NCI-H2227 treated with DMSO at 0.1 percent for 48 hours (cell line): ENCODE results near the gene BIRC2.
"Not testable (repeated sequence)": the region's sequence is repeated elsewhere in the genome, so short reads cannot be mapped to it uniquely, and the experiment has no call there.

Experiments
- DNase-seq: peaks from one replicate; lab custom pipeline; 2025; lab: John Stamatoyannopoulos, UW

BIRC2 gene

GRCh38 chr11:102346748-102347461, at the start of gene BIRC2:
Gene BIRC2, plus strand, starts transcription at chr11:102347214. Its CDS starts 2,641 bp downstream, at chr11:102349855.
- peak; percentile 62 for DNase-seq

- not testable (repeated sequence) for DNase-seq
These were observed 46.2 kb upstream of the BIRC2 start for GRCh38 chr11:102300837-102301236.

GRCh38 chr11:102302241-102302640, 44.8 kb upstream of the BIRC2 start:
- DNase-seq: no peak

GRCh38 chr11:102304686-102305085, 42.3 kb upstream of the BIRC2 start:
- DNase-seq: no peak

- DNase-seq: no peak
These were observed 41.5 kb upstream of the BIRC2 start for GRCh38 chr11:102305352-102306047.

GRCh38 chr11:102306048-102306597, 40.9 kb upstream of the BIRC2 start:
- DNase-seq: no peak

- DNase-seq: no peak
These were observed 39.9 kb upstream of the BIRC2 start for GRCh38 chr11:102306817-102307726.

- DNase-seq: no peak
These were observed 39.3 kb upstream of the BIRC2 start for GRCh38 chr11:102307727-102308038.

- DNase-seq: no peak
These were observed 37.1 kb upstream of the BIRC2 start for GRCh38 chr11:102309621-102310541.

- DNase-seq: no peak
These were observed 34.3 kb upstream of the BIRC2 start for GRCh38 chr11:102312667-102313066.

- DNase-seq: no peak
These were observed 33.6 kb upstream of the BIRC2 start for GRCh38 chr11:102313238-102313940.

GRCh38 chr11:102314784-102315183, 32.2 kb upstream of the BIRC2 start:
- no peak for DNase-seq

GRCh38 chr11:102316346-102316904, 30.6 kb upstream of the BIRC2 start:
- no peak for DNase-seq

- DNase-seq: peak; percentile 58
These were observed 29.8 kb upstream of the BIRC2 start, which contains the start of gene BIRC3 for GRCh38 chr11:102317099-102317767. Gene BIRC3, plus strand, starts transcription at chr11:102317484. Its CDS starts 7,026 bp downstream, at chr11:102324510.

GRCh38 chr11:102317768-102318103, 29.3 kb upstream of the BIRC2 start:
- no peak for DNase-seq

GRCh38 chr11:102318469-102318868, 28.5 kb upstream of the BIRC2 start:
- no peak for DNase-seq

- no peak for DNase-seq
These were observed 27.5 kb upstream of the BIRC2 start for GRCh38 chr11:102319544-102319943.

- no peak for DNase-seq
These were observed 26.8 kb upstream of the BIRC2 start for GRCh38 chr11:102320188-102320587.

- no peak for DNase-seq
These were observed 26.3 kb upstream of the BIRC2 start for GRCh38 chr11:102320679-102321078.

- no peak for DNase-seq
These were observed 24.5 kb upstream of the BIRC2 start for GRCh38 chr11:102322560-102322959.
